GM23338 (cell line): ENCODE data around the gene SAFB. TPM values are rescaled to one million over a fixed set of nuclear protein-coding genes. Genes with fewer than 3 reads are reported as not detected.
A peak's percentile ranks its signal among the peaks of the same experiment; 100 is the strongest.

Experiments
- ATAC-seq: fragments of 200-7000 bp; cut with Tn5 transposase; 3 replicates; pipeline ENCODE4 v1.9.1; 2020
- DNase-seq: peaks from one replicate; pipeline ENCODE4 v3.0.0-alpha.2; 2015; ENCODE audit warnings: low spot score
- H2AFZ ChIP-seq: fragments of 200-600 bp; sonication (generic); 2 replicates; pipeline ENCODE4 v1.8.0; 2016; ENCODE audit warnings: antibody characterized with exemption, mild to moderate bottlenecking, moderate library complexity
- H3F3A ChIP-seq: fragments of 200-600 bp; sonication (generic); replicated peaks from 2 replicates; pipeline ENCODE4 v1.8.0; 2017; ENCODE audit warnings: antibody characterized with exemption, mixed run types, low read depth
- H3K27ac ChIP-seq: fragments of 200-600 bp; sonication (generic); 2 replicates; pipeline ENCODE4 v1.6.1; 2016; ENCODE audit warnings: low read depth
- H3K27me3 ChIP-seq: fragments of 200-600 bp; sonication (generic); 2 replicates; pipeline ENCODE4 v1.8.0; 2016; ENCODE audit warnings: mild to moderate bottlenecking, mixed run types, moderate library complexity; ENCODE audit not compliant: insufficient read depth
- H3K36me3 ChIP-seq: fragments of 200-600 bp; sonication (generic); 2 replicates; pipeline ENCODE4 v1.8.0; 2016; ENCODE audit warnings: mild to moderate bottlenecking; ENCODE audit not compliant: insufficient read depth
- H3K4me1 ChIP-seq: fragments of 200-600 bp; sonication (generic); 2 replicates; pipeline ENCODE4 v1.8.0; 2016; ENCODE audit warnings: mild to moderate bottlenecking, moderate library complexity; ENCODE audit not compliant: insufficient read depth
- H3K4me2 ChIP-seq: fragments of 200-600 bp; sonication (generic); 2 replicates; pipeline ENCODE4 v1.7.1; 2017; ENCODE audit warnings: mixed run types
- H3K4me3 ChIP-seq: fragments of 200-600 bp; sonication (generic); 2 replicates; pipeline ENCODE4 v1.6.1; 2016; ENCODE audit warnings: mixed run types
- H3K79me2 ChIP-seq: fragments of 200-600 bp; sonication (generic); replicated peaks from 2 replicates; pipeline ENCODE4 v1.8.0; 2017; ENCODE audit warnings: mild to moderate bottlenecking; ENCODE audit not compliant: insufficient read depth
- H3K9me2 ChIP-seq: fragments of 200-600 bp; sonication (generic); 2 replicates; pipeline ENCODE4 v1.8.0; 2017; ENCODE audit not compliant: insufficient read depth
- H4K20me1 ChIP-seq: fragments of 200-600 bp; sonication (generic); replicated peaks from 2 replicates; pipeline ENCODE4 v1.8.0; 2017; ENCODE audit warnings: mild to moderate bottlenecking; ENCODE audit not compliant: insufficient read depth
- H3K27ac Mint-ChIP-seq: 2 replicates; pipeline ENCODE4 v1.8.0; 2020; ENCODE audit warnings: inconsistent platforms, mild to moderate bottlenecking, moderate library complexity, mixed read lengths
- H3K27me3 Mint-ChIP-seq: 3 replicates; pipeline ENCODE4 v1.8.0; 2022; ENCODE audit warnings: low read depth, mild to moderate bottlenecking, moderate library complexity, mixed read lengths, inconsistent platforms; ENCODE audit not compliant: insufficient read depth, poor library complexity
- H3K36me3 Mint-ChIP-seq: 3 replicates; pipeline ENCODE4 v1.8.0; 2021; ENCODE audit warnings: low read depth, mild to moderate bottlenecking, inconsistent platforms, moderate library complexity, mixed read lengths
- H3K4me1 Mint-ChIP-seq: 3 replicates; pipeline ENCODE4 v1.8.0; 2020; ENCODE audit warnings: mild to moderate bottlenecking, inconsistent platforms, mixed read lengths
- H3K4me3 Mint-ChIP-seq: 3 replicates; pipeline ENCODE4 v1.8.0; 2021; ENCODE audit warnings: moderate library complexity, mild to moderate bottlenecking, inconsistent platforms, mixed read lengths
- H3K9me3 Mint-ChIP-seq: 3 replicates; pipeline ENCODE4 v1.8.0; 2020; ENCODE audit warnings: moderate library complexity, mild to moderate bottlenecking, inconsistent platforms, mixed read lengths
- CREB1 ChIP-seq: fragments of 250-450 bp; sonication (Bioruptor Pico); IDR thresholded peaks from 2 replicates; pipeline ENCODE4 v1.5.0; 2020; ENCODE audit warnings: low read depth, mild to moderate bottlenecking, moderate library complexity
- CTCF ChIP-seq, 2 experiments: fragments of 200-600 bp in 1 of 2; sonication (generic) in 1 of 2; conservative IDR thresholded peaks; 2 replicates each; pipeline versions ENCODE4 v1.5.1 to v1.6.1; 2016 to 2017; ENCODE audit warnings: antibody characterized with exemption in 2 of 2, low read depth in 2 of 2, mild to moderate bottlenecking in 2 of 2, moderate library complexity in 1 of 2
- ETS1 ChIP-seq: IDR thresholded peaks from 2 replicates; pipeline ENCODE4 v1.6.1; 2016; ENCODE audit warnings: antibody characterized with exemption
- EZH2 ChIP-seq: fragments of 200-600 bp; sonication (generic); IDR thresholded peaks from one replicate; pipeline ENCODE4 v1.8.0; 2017; ENCODE audit warnings: antibody characterized with exemption, mild to moderate bottlenecking, low read depth; ENCODE audit not compliant: unreplicated experiment
- EZH2phosphoT487 ChIP-seq: fragments of 200-600 bp; sonication (generic); IDR thresholded peaks from one replicate; pipeline ENCODE4 v1.8.1; 2018; ENCODE audit warnings: antibody characterized with exemption; ENCODE audit not compliant: unreplicated experiment
- JUNB ChIP-seq: IDR thresholded peaks from one replicate; pipeline ENCODE4 v1.6.1; 2016; ENCODE audit warnings: antibody characterized with exemption; ENCODE audit not compliant: unreplicated experiment
- NANOG ChIP-seq: IDR thresholded peaks from 2 replicates; pipeline ENCODE4 v1.6.1; 2016; ENCODE audit warnings: antibody characterized with exemption, borderline replicate concordance
- POLR2AphosphoS5 ChIP-seq: IDR thresholded peaks from 2 replicates; pipeline ENCODE4 v1.6.1; 2016; ENCODE audit warnings: antibody characterized with exemption, low read depth
- REST ChIP-seq: IDR thresholded peaks from one replicate; pipeline ENCODE4 v1.6.1; 2018; ENCODE audit warnings: antibody characterized with exemption; ENCODE audit not compliant: unreplicated experiment
- STAT1 ChIP-seq: IDR thresholded peaks from one replicate; pipeline ENCODE4 v1.6.1; 2016; ENCODE audit warnings: antibody characterized with exemption; ENCODE audit not compliant: unreplicated experiment
- ZNF114 ChIP-seq: fragments of 250-450 bp; sonication (Bioruptor Pico); IDR thresholded peaks from 2 replicates; pipeline ENCODE4 v1.5.0; 2020; ENCODE audit warnings: mild to moderate bottlenecking, moderate library complexity
- ZNF331 ChIP-seq: fragments of 250-450 bp; sonication (Bioruptor Pico); IDR thresholded peaks from 2 replicates; pipeline ENCODE4 v1.5.0; 2020; ENCODE audit warnings: low read depth, mild to moderate bottlenecking, moderate library complexity
- polyA plus RNA-seq: library from polyadenylated mRNA; unstranded; fragments of >200 nt; fragmentation: Nextera tagmentation; extraction: Ambion mirVana; gene quantifications from 2 replicates; pipeline ENCODE4 v1.2.1, GENCODE V29; 2016
- total RNA-seq: library from RNA; depleted of rRNA; stranded (reverse); fragments of >200 nt; shearing (Covaris generic); gene quantifications from 2 replicates; pipeline ENCODE4 v1.2.3, GENCODE V29; 2014
- TF ChIP-seq, protein P1 (sequence below): fragments of 250-450 bp; sonication (Bioruptor Pico); IDR thresholded peaks from 2 replicates; pipeline ENCODE4 v1.5.0; 2020; ENCODE audit warnings: mild to moderate bottlenecking, moderate library complexity

Gene SAFB
- total and polyA plus RNA-seq, 2 experiments from 2014 or later = 85.2 to 109 TPM

DNA sequence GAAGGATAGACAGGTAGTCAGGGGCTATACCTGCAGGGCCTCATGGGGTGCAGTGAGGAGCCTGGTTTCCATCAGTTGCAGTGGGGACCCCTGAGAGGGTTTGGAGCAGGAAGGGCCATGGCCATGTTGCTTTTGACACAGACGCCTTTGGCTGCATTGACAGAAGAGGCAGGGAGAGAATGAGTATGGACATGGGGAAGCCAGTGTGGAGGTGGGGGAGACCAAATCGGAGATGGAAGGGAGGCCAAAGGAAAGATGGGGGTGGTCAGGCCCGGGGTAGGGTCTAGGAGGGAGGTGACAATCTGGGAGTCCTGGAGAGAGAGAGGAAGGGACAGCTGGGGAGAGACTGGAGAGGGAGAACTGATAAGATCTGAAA is 59.2 kb downstream of the SAFB start:
- Histone ChIP-seq H3K4me2 (no peak overlapping the region; the same call in 1 of the 2 replicates), H3K9me2 (peaks cover 7% of the 10 kb centered on the region), H3K4me1 (peaks cover 2% of the 10 kb centered on the region; the same call in 1 of the 2 replicates), H4K20me1 (0 out of 2 replicates have a peak, but pooled peaks cover 4% of the 10 kb centered on the region), H2AFZ (no peak overlapping the region), H3K4me3 (no peak overlapping the region), H3F3A (0 out of 2 replicates have a peak, but pooled peaks cover 8% of the 10 kb centered on the region), H3K27ac (no peak overlapping the region), H3K79me2 (no peaks in the 10 kb centered on the region), H3K36me3 (no peaks in the 10 kb centered on the region), H3K27me3 (no peaks in the 10 kb centered on the region)
- Mint-ChIP-seq H3K27ac (no peak overlapping the region), H3K4me3 (peak overlapping the region; percentile 98), H3K36me3 (no peaks in the 10 kb centered on the region; the same call in 1 of the 3 replicates), H3K4me1 (peaks cover 16% of the 10 kb centered on the region), H3K27me3 (peaks cover 30% of the 10 kb centered on the region), H3K9me3 (no peaks in the 10 kb centered on the region)
- TF ChIP-seq EZH2 (no peak), ZNF114 (CRISPR knock-in tag) (no peak), POLR2AphosphoS5 (no peak), EZH2phosphoT487 (no peak), ZNF331 (no peak), ETS1 (no peak), CREB1 (no peak), JUNB (no peak), REST (no peak), CTCF (conservative IDR thresholded peaks at IDR 0.05; ENCODE audit: low read depth in 2 of 2) (no peak), STAT1 (no peak), NANOG (no peak)
- TF ChIP-seq, protein P1, sequence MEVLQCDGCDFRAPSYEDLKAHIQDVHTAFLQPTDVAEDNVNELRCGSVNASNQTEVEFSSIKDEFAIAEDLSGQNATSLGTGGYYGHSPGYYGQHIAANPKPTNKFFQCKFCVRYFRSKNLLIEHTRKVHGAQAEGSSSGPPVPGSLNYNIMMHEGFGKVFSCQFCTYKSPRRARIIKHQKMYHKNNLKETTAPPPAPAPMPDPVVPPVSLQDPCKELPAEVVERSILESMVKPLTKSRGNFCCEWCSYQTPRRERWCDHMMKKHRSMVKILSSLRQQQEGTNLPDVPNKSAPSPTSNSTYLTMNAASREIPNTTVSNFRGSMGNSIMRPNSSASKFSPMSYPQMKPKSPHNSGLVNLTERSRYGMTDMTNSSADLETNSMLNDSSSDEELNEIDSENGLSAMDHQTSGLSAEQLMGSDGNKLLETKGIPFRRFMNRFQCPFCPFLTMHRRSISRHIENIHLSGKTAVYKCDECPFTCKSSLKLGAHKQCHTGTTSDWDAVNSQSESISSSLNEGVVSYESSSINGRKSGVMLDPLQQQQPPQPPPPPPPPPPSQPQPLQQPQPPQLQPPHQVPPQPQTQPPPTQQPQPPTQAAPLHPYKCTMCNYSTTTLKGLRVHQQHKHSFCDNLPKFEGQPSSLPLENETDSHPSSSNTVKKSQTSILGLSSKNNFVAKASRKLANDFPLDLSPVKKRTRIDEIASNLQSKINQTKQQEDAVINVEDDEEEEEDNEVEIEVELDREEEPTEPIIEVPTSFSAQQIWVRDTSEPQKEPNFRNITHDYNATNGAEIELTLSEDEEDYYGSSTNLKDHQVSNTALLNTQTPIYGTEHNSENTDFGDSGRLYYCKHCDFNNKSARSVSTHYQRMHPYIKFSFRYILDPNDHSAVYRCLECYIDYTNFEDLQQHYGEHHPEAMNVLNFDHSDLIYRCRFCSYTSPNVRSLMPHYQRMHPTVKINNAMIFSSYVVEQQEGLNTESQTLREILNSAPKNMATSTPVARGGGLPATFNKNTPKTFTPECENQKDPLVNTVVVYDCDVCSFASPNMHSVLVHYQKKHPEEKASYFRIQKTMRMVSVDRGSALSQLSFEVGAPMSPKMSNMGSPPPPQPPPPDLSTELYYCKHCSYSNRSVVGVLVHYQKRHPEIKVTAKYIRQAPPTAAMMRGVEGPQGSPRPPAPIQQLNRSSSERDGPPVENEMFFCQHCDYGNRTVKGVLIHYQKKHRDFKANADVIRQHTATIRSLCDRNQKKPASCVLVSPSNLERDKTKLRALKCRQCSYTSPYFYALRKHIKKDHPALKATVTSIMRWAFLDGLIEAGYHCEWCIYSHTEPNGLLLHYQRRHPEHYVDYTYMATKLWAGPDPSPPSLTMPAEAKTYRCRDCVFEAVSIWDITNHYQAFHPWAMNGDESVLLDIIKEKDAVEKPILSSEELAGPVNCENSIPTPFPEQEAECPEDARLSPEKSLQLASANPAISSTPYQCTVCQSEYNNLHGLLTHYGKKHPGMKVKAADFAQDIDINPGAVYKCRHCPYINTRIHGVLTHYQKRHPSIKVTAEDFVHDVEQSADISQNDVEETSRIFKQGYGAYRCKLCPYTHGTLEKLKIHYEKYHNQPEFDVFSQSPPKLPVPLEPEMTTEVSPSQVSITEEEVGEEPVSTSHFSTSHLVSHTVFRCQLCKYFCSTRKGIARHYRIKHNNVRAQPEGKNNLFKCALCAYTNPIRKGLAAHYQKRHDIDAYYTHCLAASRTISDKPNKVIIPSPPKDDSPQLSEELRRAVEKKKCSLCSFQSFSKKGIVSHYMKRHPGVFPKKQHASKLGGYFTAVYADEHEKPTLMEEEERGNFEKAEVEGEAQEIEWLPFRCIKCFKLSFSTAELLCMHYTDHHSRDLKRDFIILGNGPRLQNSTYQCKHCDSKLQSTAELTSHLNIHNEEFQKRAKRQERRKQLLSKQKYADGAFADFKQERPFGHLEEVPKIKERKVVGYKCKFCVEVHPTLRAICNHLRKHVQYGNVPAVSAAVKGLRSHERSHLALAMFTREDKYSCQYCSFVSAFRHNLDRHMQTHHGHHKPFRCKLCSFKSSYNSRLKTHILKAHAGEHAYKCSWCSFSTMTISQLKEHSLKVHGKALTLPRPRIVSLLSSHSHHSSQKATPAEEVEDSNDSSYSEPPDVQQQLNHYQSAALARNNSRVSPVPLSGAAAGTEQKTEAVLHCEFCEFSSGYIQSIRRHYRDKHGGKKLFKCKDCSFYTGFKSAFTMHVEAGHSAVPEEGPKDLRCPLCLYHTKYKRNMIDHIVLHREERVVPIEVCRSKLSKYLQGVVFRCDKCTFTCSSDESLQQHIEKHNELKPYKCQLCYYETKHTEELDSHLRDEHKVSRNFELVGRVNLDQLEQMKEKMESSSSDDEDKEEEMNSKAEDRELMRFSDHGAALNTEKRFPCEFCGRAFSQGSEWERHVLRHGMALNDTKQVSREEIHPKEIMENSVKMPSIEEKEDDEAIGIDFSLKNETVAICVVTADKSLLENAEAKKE (CRISPR knock-in tag) = no peak
- ATAC-seq = no peak
- no peak for DNase-seq
